KG1 (cell line): ENCODE measurements around the gene DKK2.

Experiments
- DNase-seq: peaks from one replicate; lab custom pipeline; 2025; lab: John Stamatoyannopoulos, UW

DKK2 gene

GRCh38 chr4:107017443-107018343, 18.4 kb downstream of the DKK2 start:
- DNase-seq, result no peak

- DNase-seq, result no peak
Observed at GRCh38 chr4:107011312-107011711, 24.8 kb downstream of the DKK2 start.

- DNase-seq, result no peak
Observed at GRCh38 chr4:107009196-107009968, 26.7 kb downstream of the DKK2 start.

GRCh38 chr4:107008115-107008514, 28.0 kb downstream of the DKK2 start:
- DNase-seq, result no peak

- DNase-seq, result no peak
Observed at GRCh38 chr4:107006218-107006617, 29.9 kb downstream of the DKK2 start.

GRCh38 chr4:106996490-106996889, 39.6 kb downstream of the DKK2 start:
- DNase-seq, result no peak

GRCh38 chr4:106993827-106994226, 42.3 kb downstream of the DKK2 start:
- no peak for DNase-seq

GRCh38 chr4:106987311-106987710, 48.8 kb downstream of the DKK2 start:
- no peak for DNase-seq

- no peak for DNase-seq
Observed at GRCh38 chr4:106986486-106986885, 49.6 kb downstream of the DKK2 start.

- DNase-seq, result no peak
Observed at GRCh38 chr4:106985830-106986229, 50.3 kb downstream of the DKK2 start.

GRCh38 chr4:106982711-106983211, 53.4 kb downstream of the DKK2 start:
- no peak for DNase-seq

GRCh38 chr4:106981431-106981830, 54.7 kb downstream of the DKK2 start:
- DNase-seq, result no peak

- DNase-seq, result no peak
Observed at GRCh38 chr4:106979476-106979875, 56.6 kb downstream of the DKK2 start.

GRCh38 chr4:106978046-106978774, 57.9 kb downstream of the DKK2 start:
- DNase-seq, result no peak

GRCh38 chr4:106971636-106972035, 64.5 kb downstream of the DKK2 start:
- no peak for DNase-seq

- no peak for DNase-seq
Observed at GRCh38 chr4:106967892-106968291, 68.2 kb downstream of the DKK2 start.

GRCh38 chr4:106953036-106953705, 82.9 kb downstream of the DKK2 start:
- DNase-seq, result no peak

- DNase-seq, result no peak
Observed at GRCh38 chr4:106951891-106952290, 84.2 kb downstream of the DKK2 start.

GRCh38 chr4:106941841-106942240, 94.3 kb downstream of the DKK2 start:
- no peak for DNase-seq

- no peak for DNase-seq
Observed at GRCh38 chr4:106930522-106930921, 105.6 kb downstream of the DKK2 start.

- no peak for DNase-seq
Observed at GRCh38 chr4:106929248-106929647, 106.9 kb downstream of the DKK2 start.

- no peak for DNase-seq
Observed at GRCh38 chr4:106914223-106914622, 121.9 kb downstream of the DKK2 start.
